GM19025 (cell line): ENCODE data around the gene ARL16.
"Not testable (repeated sequence)": the region's sequence is repeated elsewhere in the genome, so short reads cannot be mapped to it uniquely, and the experiment has no call there.

ENCODE experiments used
- ATAC-seq: cut with Tn5 transposase; IDR thresholded peaks from one replicate; pipeline ENCODE4 v1.9.1; 2021; ENCODE audit warnings: mild to moderate bottlenecking, low read depth, moderate library complexity; ENCODE audit not compliant: unreplicated experiment

Gene ARL16

DNA sequence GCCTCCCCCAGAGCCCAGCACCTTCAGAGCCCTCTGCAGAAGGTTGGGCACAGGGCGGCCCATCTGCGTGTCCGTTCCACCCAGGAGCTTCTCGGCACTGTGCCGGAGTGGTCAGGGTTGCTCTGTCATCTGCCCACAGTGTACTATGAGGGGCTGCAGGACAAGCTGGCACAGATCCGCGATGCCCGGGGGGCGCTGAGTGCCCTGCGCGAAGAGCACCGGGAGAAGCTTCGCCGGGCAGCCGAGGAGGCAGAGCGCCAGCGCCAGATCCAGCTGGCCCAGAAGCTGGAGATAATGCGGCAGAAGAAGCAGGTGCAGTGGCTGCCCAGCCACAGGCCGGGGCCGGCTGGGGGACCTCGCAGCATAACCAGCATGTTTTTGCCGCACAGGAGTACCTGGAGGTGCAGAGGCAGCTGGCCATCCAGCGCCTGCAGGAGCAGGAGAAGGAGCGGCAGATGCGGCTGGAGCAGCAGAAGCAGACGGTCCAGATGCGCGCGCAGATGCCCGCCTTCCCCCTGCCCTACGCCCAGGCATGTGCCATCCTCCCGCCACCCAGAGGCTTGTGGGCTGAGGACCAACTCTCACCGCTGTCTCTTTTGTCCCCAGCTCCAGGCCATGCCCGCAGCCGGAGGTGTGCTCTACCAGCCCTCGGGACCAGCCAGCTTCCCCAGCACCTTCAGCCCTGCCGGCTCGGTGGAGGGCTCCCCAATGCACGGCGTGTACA is 12.8 kb upstream of the ARL16 start:
- no peak for ATAC-seq

DNA sequence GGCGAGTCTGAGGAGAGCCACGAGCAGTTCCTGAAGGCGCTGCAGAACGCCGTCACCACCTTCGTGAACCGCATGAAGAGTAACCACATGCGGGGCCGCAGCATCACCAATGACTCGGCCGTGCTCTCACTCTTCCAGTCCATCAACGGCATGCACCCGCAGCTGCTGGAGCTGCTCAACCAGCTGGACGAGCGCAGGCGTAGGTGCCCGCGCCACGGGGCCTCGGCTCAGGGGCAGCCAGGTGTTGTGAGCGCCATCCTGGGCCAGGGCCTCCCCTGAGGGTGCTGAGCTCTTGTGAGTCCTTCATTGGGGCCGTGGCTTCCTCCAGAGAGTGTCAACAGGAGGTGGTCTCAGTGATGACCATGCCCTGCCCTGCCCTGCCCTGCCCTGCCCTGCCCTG is 12.2 kb upstream of the ARL16 start:
- no peak for ATAC-seq

DNA sequence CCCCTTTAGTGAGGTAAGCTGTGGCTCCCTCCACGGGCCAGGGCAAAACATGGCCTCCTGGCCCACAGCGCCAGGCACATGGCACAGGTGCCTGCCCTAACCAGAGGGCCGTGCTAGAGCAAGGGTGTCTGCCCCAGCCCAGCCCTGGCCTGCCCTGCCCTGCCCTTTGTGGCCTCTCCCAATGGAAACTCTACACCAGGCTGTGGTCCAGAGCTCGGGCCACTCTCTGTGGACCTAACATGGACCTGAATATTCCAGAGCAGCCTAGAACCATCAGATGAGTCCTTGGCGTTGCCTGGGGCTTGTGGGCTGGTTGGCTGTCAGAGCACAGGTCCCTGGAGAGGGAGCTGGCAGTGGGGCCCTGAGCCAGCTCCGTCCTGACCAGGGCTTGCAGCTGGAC is 11.6 kb upstream of the ARL16 start:
- no peak for ATAC-seq

DNA sequence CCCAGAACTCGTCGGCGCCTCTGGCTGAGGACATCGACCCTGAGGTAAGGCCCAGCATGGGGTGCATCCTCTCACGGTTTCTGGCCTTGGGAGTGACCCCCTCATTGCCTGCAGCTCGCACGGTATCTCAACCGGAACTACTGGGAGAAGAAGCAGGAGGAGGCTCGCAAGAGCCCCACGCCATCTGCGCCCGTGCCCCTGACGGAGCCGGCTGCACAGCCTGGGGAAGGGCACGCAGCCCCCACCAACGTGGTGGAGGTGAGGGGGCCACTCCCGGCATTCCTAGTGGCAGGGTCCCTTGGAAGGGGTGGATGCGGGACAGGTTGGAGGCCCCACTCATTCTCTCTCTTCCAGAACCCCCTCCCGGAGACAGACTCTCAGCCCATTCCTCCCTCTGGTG is 11.2 kb upstream of the ARL16 start:
- no peak for ATAC-seq

DNA sequence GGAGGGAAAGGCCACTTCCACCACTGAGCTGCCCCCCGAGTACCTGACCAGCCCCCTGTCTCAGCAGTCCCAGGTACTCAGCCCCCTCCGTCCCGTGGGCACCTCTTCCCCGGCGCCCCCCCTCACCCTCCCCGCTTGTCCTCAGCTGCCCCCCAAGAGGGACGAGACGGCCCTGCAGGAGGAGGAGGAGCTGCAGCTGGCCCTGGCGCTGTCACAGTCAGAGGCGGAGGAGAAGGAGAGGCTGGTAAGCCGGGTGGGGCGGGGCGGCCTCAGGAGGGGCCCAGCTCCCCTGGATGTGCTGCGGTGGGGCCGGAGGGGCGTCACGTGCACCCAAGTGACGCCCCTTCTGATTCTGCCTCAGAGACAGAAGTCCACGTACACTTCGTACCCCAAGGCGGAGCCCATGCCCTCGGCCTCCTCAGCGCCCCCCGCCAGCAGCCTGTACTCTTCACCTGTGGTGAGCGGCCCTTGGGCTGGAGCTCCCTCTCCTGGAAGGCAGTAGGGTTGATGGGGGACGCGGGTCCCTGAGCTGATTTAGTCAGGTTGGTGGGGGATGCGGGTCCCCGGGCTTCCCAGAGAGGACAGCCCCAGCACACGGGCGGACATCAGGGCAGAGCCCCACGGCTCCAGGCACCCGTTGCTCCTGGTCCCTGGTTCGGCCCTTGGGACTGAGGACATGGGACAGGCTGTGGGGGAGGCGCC is 10.1 kb upstream of the ARL16 start:
- no peak for ATAC-seq

DNA sequence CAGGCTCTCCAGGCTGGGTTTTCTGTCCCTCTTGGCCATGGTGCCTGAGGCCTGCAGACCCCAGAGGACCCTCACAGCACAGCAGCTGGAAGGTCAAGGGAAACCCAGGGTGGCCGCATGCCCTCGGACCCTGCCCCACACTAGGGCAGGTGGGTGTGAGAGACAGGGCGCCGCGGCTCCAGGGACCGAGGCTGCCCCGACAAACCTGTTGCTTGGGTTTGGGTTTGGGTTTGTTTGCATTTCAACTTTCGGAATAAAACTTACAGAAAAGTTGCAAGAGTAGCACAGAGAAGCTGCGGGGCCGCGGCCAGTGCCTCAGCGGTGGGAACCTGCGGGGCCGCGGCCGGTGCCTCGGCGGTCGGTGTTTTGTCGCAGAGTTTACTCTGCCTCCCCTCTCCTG is 8.0 kb upstream of the ARL16 start:
- ATAC-seq = no peak

DNA sequence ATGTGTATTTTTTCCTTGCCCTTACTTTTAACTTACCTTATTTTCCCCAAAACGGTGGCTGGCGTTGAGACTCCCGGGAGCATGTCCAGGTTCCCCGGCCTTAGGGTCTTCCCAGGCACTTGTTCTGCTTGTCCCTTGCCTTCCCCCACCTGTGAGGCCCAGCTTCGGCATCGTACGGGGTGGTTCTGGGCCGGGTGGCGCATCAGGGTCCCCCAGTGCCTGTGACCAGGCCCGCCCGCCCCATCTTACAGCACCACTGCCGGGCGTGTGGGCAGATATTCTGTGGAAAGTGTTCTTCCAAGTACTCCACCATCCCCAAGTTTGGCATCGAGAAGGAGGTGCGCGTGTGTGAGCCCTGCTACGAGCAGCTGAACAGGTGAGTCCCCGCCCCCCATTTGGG is 7.6 kb upstream of the ARL16 start:
- no peak for ATAC-seq

DNA sequence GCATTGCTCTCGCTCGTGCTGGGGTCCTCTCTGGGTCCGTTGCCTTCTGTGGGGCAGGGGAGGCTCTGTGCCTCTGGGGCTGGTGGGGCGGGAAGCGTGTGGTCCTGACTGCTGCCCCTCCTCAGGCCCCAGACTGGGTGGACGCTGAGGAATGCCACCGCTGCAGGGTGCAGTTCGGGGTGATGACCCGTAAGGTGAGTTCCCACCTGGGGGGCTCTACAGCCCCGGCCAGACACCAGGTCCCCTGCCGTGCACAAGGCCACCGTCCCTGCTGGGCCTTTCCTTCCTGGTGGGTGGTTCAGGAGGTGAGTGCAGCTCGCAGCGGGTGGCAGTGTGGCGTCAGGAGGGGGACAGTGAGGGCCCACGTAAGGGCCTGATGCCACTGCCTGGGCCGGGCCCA is 7.0 kb upstream of the ARL16 start:
- no peak for ATAC-seq

DNA sequence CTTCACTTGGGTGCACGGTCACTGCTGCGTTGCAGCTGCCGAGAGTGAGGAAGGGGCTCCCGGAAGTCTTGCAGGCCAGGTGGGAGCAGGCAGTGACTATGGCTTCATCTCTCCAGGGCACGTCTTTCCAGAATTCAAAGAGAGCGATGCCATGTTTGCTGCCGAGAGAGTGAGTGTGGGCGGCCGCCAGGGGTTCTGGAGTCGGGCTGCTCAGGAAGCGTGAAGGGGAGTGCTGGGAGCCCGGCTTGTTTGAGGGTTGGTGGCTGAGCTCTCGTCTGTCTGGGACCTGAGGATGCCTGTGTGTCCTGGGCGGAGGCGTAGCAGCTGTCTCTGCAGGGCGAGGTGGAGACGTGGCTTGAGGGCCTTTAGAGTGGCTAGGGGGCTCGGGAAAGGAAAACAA is 6.5 kb upstream of the ARL16 start:
- no peak for ATAC-seq

DNA sequence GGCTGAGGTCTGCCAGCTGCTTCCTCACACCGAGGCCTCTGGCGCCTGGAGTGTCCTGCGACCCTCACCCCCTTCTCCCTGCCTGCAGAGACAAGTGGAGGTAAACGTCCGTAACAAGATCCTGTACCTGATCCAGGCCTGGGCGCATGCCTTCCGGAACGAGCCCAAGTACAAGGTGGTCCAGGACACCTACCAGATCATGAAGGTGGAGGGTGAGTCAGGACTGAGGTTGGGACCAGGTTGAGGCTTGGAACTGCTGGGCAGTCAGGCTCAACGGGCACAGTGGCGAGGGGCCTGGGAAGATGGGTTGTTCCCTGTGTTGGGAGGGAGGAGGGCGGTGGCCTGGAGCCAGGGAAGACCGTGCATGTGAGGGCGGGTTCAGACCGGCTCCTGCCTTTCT is 5.0 kb upstream of the ARL16 start:
- ATAC-seq = no peak

DNA sequence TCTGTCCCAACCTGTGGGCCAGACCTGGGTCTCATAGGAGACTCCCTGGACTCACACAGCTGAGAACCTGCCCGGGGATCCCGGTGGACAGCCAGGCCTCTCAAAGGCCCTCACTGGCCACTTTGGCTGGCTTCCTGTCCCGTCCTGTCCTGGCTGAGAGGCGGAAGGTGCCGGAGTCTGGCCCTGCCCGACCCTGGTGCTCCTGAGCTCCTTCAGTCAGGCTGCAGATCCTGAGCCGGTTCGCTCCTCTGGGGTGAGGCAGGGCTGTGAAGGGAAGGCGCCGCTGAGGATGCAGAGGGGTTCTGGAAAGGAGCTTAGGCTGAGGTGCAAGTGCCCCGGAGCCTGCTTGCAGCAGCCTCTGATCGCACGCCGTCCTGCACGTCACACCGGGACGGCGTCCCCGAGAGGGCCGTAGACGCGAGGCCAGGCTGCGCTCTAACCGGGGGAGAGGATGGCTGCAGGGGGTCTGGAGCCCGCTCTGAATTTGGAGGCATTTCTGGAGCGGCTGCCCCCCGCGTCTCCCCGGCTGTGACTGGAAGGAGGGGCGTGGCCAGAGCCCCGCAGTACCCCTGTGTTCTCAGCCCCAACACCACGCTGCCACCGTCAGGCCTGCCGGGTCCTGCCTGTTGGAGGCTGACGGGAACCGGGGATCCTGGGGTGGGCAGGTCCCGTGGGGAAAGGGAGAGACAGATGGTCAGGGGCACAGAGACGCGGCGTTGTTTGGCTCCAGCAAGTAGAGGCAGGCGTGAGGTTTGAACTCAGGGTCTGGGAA is 4.4 kb upstream of the ARL16 start:
- no peak for ATAC-seq

DNA sequence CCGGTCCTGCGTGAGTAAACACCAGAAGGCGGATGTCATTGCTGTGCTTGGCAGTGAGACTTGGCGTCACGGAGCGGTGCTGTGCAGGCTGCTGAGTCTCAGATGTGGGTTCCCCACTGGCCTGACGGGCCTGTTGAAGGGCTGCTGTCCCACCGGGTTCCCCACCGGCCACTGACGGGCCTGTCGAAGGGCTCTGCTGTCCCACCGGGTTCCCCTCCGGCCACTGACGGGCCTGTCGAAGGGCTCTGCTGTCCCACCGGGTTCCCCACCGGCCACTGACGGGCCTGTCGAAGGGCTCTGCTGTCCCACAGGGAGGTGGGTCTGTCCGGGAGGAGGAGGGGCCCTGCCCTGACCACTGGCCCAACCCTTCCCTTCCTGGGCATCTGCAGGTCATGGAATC is 3.0 kb upstream of the ARL16 start:
- ATAC-seq = no peak

DNA sequence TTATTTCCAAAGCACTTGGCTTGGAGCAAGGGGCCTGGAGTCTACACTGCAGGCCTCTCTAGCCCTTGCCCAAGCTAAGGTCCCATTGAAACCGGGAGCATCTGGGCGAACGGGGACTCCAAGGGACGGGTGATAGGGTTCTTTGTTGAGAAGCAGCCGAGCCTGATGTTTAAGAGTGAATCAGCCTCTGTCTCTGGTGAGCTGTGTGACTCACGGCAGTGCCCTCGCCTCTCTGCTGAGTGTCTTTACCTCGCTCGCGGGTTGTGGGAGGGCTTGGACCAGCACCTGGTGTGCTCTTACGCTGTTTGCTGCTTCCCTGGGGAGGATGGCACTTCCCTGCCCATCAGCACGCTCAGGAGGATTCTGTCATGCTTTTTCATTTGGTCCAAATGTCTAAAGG is 1.5 kb upstream of the ARL16 start:
- ATAC-seq = no peak

DNA sequence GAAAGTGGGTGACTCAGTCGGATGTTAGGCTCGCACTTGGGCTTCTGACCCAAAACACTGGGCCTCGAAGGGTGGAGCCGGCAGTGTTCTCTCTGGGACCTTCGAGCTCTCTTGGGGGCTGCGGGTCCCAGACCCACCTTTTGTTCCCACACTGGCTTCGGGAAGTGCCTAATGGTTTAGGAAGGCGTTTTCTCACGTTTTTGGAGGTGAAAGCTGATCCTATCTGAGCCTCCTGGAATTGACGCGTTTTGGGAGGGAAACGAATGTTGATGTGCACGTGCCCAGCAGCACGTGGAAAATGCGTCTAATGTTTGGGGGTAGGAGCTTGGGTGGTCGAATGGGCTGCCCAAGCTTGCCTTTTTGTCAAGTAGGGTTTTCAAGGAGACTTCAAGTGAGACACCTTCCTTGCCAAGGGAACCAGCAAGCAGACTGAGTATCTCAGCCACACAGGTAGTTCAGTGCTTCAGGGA is 880 bp upstream of the ARL16 start:
- no peak for ATAC-seq

DNA sequence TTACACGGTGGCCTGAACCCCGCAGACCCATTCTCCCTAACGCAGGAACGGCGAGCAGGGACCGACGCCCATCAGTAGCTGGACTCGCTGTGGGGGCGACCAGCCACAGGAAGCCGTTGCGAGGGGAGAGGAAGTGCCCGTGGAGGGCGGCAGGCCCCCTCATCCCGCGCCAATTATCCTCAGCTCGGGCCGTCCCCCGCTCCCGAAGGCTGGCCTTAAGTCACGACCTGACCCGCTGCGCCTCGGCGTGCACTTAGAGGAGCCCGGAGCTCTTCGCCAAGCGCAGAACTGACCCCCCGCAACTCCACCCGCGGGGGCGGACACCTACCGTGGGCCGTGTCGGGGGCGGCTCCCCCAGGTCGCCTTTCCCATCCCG is 401 bp downstream of the ARL16 start:
- ATAC-seq = no peak

DNA sequence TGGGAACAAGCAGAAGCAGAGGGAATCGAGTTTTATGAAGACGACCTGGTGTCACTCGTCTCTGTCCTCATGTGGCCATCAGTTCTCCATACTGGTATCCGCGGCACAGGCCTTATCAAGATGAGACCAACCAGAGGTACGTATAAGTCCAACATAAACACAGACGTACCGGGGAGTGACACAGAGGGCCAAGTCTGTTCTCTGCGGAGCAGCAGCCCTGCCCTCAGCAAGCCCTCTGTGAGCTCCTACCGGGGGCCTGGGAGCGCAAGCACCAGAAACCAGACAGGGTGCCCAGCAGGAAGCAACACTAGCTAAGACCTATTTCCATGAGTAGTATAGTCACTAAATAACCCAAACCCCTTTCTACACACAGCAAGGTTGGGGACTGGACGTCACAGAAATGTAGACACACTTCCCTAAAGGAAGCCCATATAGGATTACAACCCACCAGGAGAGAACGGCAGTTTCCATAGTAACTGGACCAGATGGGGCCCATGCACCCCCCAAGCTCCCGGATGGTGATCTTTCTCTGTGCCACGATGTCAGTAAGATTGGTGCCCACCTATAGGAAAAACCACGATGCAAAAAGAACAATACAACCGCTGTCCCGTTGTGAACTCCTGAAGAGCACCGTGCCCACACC is 911 bp downstream of the ARL16 start:
- ATAC-seq = no peak

DNA sequence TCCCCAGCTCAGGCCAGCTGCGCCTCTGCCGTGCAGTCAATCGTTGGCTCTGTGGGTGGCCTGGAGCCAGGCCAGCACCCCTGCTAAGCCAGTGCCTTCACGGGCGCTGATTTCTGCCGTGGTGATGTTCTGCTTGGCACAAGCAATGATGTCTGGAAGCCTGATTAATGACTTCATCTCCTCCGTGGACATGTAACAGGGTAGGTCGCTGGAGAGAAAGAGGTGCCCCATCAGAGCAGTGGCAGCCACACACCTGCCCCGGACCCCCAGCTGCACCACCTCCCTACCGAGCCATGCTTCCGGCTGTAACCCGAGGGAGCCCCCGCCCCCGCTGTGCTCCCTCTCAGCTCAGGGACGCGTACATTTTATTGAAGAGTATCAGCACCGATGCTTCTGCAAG is 1.9 kb downstream of the ARL16 start:
- no peak for ATAC-seq

DNA sequence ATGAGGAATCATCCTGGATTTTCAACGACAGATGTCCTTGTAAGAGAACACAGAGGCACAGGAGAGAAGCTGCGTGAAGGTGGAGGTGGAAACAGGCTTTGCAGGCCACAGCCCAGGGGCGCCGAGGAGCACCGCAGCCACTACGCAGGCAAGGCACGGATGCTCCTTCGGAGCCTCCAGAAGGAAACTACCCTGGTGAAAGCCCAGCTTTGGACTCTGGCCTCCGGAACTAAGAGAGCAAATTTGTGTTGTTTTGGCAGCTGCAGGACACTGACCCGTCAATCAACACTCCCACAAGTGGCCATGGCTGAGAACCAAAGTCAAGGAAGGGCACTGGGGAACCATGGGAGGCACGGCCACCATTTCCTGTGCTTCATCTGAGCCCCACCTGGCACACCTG is 3.4 kb downstream of the ARL16 start:
- no peak for ATAC-seq

DNA sequence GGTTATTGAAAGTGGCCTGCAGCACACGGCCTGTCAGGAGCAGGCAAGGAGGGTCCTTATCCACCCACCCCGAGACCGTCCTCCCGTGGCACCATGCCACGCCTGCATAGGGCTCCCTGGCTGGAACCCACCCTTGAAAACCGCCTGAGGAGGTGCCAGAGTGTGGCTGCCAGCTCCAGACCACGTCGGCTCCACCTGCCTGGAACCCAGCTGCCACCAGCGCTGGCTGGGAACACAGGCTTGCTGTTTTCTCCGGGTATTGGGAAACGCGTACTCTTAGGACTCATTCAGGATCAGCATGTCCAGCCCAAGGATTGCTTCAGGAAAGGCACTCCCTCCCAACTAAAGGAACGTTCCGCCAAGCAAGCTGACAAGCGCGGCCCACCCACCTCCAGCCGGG is 6.7 kb downstream of the ARL16 start:
- no peak for ATAC-seq

DNA sequence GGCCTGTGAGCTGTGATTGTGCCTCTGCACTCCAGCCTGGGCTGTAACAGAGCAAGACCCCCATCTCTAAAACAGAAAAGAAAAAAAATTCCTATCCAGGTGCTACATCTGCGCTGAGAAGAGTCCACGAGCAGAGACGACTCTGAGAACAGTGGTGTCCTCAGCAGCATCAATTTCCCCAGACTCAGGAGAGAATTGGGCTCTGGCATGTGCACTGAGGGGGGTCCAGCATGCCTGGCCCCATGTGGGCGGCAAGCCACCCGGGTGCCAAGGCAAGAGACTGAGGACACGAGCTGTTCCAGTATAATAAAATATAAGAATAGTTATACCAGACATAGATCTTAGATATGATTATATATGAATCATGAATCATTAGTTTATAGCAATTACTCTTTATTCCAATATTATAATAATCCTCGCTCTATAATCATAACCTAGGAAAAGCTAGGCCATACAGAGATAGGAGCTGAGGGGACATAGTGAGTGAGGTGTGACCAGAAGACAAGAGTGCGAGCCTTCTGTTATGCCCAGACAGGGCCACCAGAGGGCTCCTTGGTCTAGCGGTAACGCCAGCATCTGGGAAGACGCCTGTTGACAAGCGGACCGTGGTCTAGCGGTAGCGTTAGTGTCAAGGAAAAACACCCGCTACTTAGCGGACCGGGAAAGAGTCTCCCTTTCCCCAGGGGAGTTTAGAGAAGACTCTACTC is 7.9 kb downstream of the ARL16 start:
- ATAC-seq = not testable (repeated sequence)
